Lung (tissue), 12 donors: ENCODE results near the gene CARD18. TPM values are rescaled to one million over a fixed set of nuclear protein-coding genes. Genes with fewer than 3 reads are reported as not detected.

Experiments used
- ATAC-seq: fragments of 200-7000 bp; cut with Tn5 transposase; one replicate; pipeline ENCODE4 v1.9.1; 2020; ENCODE audit warnings: moderate number of reproducible peaks; ENCODE audit not compliant: insufficient read depth, low FRiP score
- DNase-seq, 3 donors: peaks; one replicate each; pipeline ENCODE4 v3.0.0-alpha.2; 2013 to 2017
- H3K27ac ChIP-seq, 2 donors: one replicate each; pipeline ENCODE4 v1.5.1; 2013; ENCODE audit warnings: mild to moderate bottlenecking in 2 of 2, moderate library complexity in 2 of 2, control low read depth in 1 of 2, inconsistent platforms in 1 of 2, low read depth in 1 of 2, low read length in 1 of 2
- H3K27me3 ChIP-seq, 3 donors: one replicate each; pipeline ENCODE4 v1.5.1; 2013; ENCODE audit warnings: low read length in 2 of 3; ENCODE audit not compliant: control insufficient read depth in 3 of 3, insufficient read depth in 3 of 3
- H3K36me3 ChIP-seq, 4 donors: one replicate each; pipeline ENCODE4 v1.5.1; 2013; ENCODE audit warnings: low read length in 4 of 4, mild to moderate bottlenecking in 1 of 4, moderate library complexity in 1 of 4; ENCODE audit not compliant: control insufficient read depth in 4 of 4, insufficient read depth in 4 of 4
- H3K4me1 ChIP-seq, 5 donors: one replicate each; pipeline ENCODE4 v1.5.1; 2013; ENCODE audit warnings: low read length in 5 of 5, mild to moderate bottlenecking in 2 of 5, moderate library complexity in 1 of 5; ENCODE audit not compliant: control insufficient read depth in 5 of 5, insufficient read depth in 5 of 5
- H3K4me3 ChIP-seq: one replicate; pipeline ENCODE4 v1.5.1; 2013; ENCODE audit warnings: mild to moderate bottlenecking, control low read depth, moderate library complexity
- H3K9ac ChIP-seq, 2 donors: one replicate each; pipeline ENCODE4 v1.5.1; 2013; ENCODE audit warnings: low read length in 2 of 2, control low read depth in 1 of 2; ENCODE audit not compliant: insufficient read depth in 1 of 2
- H3K9me3 ChIP-seq, 4 donors: one replicate each; pipeline ENCODE4 v1.5.1; 2013; ENCODE audit warnings: low read length in 3 of 4, mild to moderate bottlenecking in 1 of 4, moderate library complexity in 1 of 4; ENCODE audit not compliant: control insufficient read depth in 4 of 4, insufficient read depth in 3 of 4
- WGBS, 2 donors: extraction: QIAGEN DNeasy Blood & Tissue Kit; methylation state at CpG; one replicate each; pipeline ENCODE4 v1.1.7; 2013; 5-methylcytosine and 5-hydroxymethylcytosine counted together
- polyA plus RNA-seq, 2 donors: library from polyadenylated mRNA; stranded (reverse); fragments of 200-250 nt; gene quantifications; one replicate each; pipeline ENCODE4 v1.2.1, GENCODE V29; 2013
- total RNA-seq, 2 donors: library from RNA; depleted of rRNA in 1 of 2; stranded (reverse); fragments of >200 nt in 1 of 2; gene quantifications; one replicate each; pipeline ENCODE4 v1.2.1, GENCODE V29; 2014 to 2021
- TF ChIP-seq, protein P1 (sequence below): IDR thresholded peaks from 2 replicates; pipeline ENCODE4 v1.5.1; 2012; ENCODE audit warnings: mild to moderate bottlenecking; ENCODE audit errors: control extremely low read depth, extremely low read depth
- donor health status: control.
- donor health status: control.
- donor health status: Bipolar disorder and iron deficiency.
- donor health status: healthy.
- donor health status: DM: yes; HTN: yes; CAD: no.

CARD18 gene
- total and polyA plus RNA-seq, 4 donors = not detected

DNA sequence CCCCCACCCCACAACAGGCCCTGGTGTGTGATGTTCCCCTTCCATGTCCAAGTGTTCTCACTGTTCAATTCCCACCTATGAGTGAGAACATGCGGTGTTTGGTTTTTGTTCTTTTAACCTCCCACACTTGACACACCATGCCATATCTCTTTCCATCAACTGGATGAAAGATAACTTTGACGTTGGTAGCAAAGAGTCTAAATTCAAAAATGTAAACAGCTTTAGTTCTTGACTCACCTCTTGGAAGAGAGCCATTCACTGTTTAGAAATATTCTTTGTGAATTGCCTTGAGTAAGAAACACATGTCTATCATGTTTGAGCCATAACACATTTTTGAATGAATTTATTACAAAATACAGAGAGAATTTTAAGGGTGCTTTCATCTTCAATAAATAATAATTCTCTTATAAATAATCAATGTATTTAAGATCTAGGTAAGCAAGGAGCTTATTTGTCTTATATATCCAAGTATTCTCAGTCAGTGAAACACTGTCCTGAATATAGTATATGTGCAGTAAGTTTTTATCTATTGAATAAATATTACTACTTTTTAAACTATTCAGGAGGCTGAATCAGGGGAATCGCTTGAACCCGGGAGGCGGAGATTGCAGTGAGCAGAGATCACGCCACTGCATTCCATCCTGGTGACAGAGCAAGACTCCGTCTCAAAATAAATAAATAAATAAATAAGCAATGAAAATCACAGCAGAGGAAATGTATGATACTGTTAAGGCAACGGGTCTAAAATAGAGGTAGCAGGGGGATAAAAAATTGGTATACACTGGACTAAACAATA lies 6.7 kb downstream of the CARD18 start:
- no peak overlapping the region for H3K9ac ChIP-seq
- 85 to 90% methylated on average over 8 of the region's 8 CpGs for WGBS, 2 donors
- H3K9me3 ChIP-seq = peaks cover 0 to 4% (median 0%) of the 10 kb centered on the region in 4 donors
- H3K27ac ChIP-seq = no peak overlapping the region
- TF ChIP-seq, protein P1, sequence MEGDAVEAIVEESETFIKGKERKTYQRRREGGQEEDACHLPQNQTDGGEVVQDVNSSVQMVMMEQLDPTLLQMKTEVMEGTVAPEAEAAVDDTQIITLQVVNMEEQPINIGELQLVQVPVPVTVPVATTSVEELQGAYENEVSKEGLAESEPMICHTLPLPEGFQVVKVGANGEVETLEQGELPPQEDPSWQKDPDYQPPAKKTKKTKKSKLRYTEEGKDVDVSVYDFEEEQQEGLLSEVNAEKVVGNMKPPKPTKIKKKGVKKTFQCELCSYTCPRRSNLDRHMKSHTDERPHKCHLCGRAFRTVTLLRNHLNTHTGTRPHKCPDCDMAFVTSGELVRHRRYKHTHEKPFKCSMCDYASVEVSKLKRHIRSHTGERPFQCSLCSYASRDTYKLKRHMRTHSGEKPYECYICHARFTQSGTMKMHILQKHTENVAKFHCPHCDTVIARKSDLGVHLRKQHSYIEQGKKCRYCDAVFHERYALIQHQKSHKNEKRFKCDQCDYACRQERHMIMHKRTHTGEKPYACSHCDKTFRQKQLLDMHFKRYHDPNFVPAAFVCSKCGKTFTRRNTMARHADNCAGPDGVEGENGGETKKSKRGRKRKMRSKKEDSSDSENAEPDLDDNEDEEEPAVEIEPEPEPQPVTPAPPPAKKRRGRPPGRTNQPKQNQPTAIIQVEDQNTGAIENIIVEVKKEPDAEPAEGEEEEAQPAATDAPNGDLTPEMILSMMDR = no peak
- H3K36me3 ChIP-seq = no peaks in the 10 kb centered on the region
- no peak overlapping the region for H3K4me3 ChIP-seq
- H3K4me1 ChIP-seq = no peaks in the 10 kb centered on the region
- DNase-seq (no peak), ATAC-seq (no peak)
- no peaks in the 10 kb centered on the region for H3K27me3 ChIP-seq

DNA sequence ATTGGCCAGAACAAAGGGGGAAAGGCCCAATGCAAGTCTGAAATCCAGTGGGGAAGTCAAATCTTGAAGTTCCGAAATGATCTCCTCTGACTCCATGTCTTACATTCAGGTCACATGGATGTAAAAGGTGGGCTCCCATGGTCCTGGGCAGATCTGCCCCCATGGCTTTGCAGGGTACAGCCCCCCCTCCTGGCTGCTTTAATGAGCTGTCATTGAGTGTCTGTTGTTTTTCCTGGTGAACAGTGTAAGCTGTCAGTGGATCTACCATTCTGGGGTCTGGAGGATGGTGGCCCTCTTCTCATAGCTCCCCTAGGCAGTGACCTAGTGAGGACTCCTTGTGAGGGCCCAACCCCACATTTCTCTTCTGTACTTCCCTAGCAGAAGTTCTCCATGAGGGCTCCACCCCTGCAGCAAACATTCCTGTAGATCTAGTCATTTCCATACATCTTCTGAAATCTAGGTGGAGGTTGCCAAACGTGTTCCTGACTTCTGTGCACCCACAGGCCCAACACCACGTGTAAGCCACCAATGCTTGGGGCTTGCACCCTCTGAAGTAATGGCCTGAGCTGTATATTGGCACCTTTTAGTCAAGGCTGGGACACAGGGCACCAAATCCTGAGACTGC lies 9.3 kb downstream of the CARD18 start:
- Histone ChIP-seq H3K4me1 (no peaks in the 10 kb centered on the region), H3K27me3 (no peaks in the 10 kb centered on the region), H3K9ac (no peak overlapping the region), H3K27ac (no peak overlapping the region), H3K36me3 (no peaks in the 10 kb centered on the region), H3K9me3 (peaks cover 0 to 4% (median 0%) of the 10 kb centered on the region in 4 donors), H3K4me3 (no peak overlapping the region)
- DNase-seq (no peak), ATAC-seq (no peak)
- TF ChIP-seq, protein P1 = no peak
- WGBS, 2 donors = 74 to 79% methylated on average over 3 of the region's 3 CpGs

DNA sequence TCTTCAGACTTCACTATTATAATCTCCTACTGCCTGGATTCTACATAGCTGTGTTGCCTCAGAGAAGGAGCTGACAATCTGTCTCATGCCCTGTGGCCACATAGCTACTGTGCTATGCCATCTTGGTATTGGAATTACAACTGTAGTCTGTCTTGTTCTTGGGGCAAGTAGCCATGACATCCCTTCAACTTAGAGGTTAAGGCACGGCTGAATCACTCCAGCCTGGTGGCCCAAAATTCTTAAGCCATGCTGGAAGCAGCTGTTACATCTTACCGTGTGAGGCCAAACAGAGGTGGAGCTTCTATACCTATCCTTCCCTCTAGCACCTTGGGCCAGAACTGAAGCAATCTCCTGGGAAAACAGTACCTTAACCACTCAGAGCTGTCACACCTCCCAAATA lies 14.8 kb downstream of the CARD18 start:
- Histone ChIP-seq H3K9ac (no peak overlapping the region), H3K4me1 (no peaks in the 10 kb centered on the region), H3K27me3 (no peaks in the 10 kb centered on the region), H3K9me3 (no peaks in the 10 kb centered on the region), H3K4me3 (no peak overlapping the region), H3K27ac (no peak overlapping the region), H3K36me3 (no peaks in the 10 kb centered on the region)
- DNase-seq (no peak), ATAC-seq (no peak)
- 94 to 96% methylated on average over 2 of the region's 2 CpGs for WGBS, 2 donors
- TF ChIP-seq, protein P1 = no peak
